ENCODE data around the gene APOL3.
"Not testable (repeated sequence)": the region's sequence is repeated elsewhere in the genome, so short reads cannot be mapped to it uniquely, and the experiment has no call there.

APOL3 gene

DNA sequence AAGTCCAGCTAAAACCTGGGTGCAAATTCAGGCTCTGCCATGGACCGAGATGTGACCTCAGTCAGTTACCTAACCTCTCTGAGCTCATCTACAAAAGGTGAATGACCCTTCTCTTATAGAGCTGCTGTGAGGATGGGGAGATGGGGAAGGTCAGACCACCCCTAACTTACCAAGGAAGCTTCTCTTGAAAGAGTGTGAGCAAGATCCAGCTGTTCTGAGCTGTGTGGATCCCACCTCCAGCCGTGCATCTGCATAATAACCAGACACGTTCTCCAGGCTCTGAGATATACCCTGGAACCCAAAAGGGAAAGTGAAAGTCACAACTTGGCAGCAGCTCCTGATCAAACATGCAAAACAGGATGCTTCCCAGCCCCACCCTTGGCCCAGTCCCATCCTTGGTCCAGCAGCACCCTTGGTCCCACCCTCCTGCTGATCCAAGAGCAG lies at the start of gene APOL3:
Gene APOL3, minus strand, starts transcription at position 257 of the 444 bp plus-strand sequence. CDS start 11,700 bp downstream, outside the sequence.
- DNase-seq = no peak

DNA sequence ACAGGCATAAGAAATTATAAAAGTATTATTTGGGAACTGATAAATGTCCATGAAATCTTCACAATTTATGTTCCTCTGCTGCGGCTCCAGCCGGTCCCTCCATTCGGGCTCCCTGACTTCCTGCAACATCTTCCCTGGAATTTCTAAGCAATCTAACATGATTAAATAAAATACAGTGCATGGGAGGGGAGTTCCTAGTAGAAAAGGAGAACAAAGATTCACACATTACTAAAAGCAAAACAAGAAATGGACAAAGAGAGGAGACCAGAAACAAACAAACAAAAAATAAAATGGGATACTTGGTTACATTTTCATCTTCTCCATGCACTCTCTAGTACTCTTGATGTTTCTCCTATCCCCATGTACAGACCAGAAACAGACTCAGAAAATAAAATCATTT lies 49.7 kb upstream of the APOL3 start:
- no peak for DNase-seq

DNA sequence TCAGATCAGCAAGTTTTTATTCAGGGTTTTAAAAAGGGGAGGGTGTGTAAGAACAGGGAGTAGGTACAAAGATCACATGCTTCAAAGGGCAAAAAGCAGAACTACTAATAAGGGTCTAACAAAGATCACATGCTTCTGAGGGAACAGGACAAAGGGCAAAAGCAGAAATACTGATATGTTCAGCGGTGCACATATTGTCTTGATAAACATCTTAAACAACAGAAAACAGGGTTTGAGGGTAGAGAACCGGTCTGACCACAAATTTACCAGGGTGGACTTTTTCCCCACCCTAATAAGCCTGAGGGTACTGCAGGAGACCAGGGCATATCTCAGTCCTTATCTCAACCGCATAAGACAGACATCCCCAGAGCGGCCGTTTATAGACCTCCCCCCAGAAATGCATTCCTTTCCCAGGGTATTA lies 48.9 kb upstream of the APOL3 start:
- not testable (repeated sequence) for DNase-seq

- DNase-seq = no peak
Observed at GRCh38 chr22:36208914-36209313, 48.4 kb upstream of the APOL3 start.

DNA sequence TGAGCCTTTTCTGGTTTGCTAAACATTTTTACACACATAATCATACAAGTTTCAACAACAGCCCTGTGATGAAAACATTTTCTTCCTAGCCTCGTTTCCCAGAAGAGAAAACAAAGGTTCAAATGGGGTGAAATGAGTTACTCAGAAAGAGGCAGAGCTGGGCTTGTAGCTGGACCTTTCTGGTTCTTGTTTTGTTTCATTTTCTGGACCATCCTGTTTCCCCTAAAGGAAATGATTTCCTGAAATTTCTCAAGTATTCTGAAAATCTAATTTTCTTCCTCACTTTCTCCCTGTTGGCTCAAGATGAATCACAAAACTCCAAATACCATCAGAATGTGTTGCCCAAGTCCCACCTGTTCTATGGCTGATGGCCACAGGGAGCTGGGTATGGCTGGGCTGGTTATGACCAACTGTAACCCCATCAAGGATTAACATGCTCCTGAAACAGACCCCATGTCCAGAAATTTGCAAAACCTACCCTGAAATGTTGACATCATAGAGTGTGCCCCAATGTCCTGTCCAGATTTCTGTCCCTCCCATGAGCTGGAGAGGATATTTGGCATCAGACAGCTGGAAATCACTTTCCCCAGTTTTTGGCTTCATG lies 47.7 kb upstream of the APOL3 start:
- no peak for DNase-seq

- no peak for DNase-seq
Observed at GRCh38 chr22:36206255-36206654, 45.7 kb upstream of the APOL3 start.

- not testable (repeated sequence) for DNase-seq
Observed at GRCh38 chr22:36205573-36205972, 45.0 kb upstream of the APOL3 start.

DNA sequence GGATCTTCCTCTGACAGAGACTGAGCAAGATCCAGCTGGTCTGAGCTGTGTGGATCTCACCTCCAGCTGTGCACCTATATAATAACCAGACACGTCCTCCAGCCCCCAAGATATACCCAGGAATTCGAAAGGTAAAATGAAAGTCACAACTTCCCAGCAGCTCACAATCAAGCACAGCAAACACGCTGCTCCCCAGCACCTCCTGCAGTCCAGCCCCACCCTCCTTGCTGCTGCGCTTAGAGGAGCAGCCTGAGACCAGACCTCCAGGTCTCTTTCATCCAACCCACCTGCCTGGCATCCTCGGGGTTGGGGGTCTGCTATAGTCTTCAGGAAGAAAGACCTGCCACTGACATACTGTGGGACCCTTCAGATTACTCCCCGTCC lies 44.1 kb upstream of the APOL3 start:
- no peak for DNase-seq

DNA sequence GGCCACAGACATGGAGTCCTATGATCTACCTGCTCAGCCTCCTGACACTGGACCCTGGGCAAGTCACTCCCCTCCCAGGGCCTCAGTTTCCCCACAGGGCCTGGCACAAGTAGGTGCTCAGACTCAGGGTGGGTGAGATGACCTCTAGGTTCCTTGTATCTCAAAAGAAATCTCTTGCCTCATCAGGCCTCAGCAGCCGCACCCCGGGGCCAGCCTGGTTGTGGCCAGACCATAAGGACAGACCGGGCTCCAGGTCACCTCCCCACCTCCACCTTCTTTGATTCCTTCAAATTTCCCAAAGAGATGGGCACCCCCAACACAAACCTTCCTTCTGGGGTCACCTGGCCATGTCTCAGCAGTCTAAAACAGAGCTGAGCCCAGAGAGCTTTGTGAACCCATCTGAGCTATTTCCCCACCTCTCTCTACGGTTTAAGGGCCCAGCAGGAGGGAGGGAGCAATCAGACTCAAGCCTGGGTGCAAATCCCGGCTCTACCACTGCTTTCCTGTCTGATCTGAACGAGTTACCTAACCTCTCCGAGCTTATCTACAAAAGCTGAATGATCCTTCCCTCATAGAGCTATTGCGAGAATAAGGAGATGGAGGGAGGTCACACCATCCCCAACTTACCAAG lies 43.6 kb upstream of the APOL3 start:
- no peak for DNase-seq

GRCh38 chr22:36203441-36203840 lies 42.9 kb upstream of the APOL3 start:
- not testable (repeated sequence) for DNase-seq

DNA sequence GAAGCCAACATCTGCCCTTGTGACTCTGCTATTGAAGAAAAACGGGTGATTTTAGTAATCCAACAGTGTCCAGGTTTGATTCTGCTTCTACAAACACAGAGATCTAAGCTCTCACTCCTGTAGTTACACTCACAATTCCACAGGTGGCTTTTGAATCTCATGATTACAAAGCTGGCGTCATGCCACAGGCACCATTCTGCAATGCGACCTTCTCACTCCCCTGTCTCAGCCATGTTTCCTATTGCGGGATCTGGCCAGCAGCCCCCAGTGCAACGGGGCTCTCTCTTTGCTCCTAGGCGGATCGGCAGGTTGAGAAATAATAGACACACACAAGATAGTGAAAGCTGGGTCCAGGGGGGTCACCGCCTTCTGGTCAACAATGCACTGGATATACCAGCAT lies 42.4 kb upstream of the APOL3 start:
- not testable (repeated sequence) for DNase-seq

GRCh38 chr22:36201630-36202319 lies 41.2 kb upstream of the APOL3 start, which contains the start of gene APOL4:
TSS of gene APOL4 (minus strand) at chr22:36201809. CDS start at chr22:36201734, 75 bp downstream.
- no peak for DNase-seq

DNA sequence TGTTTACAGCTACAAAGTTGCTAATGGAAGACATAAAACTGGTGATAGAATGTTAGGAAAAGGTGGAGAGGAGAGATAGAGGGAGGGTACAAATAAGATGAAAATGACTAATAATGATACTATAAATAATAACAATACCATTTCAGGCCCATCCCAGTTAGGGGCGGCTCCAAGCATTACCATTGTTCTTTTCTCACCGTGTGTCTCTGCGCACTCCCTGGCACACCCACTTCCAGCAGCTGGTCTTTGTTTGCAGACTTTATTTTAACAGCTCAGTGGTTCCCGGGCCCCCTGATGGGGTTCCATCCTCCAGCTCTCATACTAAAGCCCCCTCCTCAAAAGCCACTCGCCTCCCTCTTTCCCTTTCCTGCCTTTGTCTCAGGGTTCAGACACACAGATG lies 40.5 kb upstream of the APOL3 start:
- not testable (repeated sequence) for DNase-seq

DNA sequence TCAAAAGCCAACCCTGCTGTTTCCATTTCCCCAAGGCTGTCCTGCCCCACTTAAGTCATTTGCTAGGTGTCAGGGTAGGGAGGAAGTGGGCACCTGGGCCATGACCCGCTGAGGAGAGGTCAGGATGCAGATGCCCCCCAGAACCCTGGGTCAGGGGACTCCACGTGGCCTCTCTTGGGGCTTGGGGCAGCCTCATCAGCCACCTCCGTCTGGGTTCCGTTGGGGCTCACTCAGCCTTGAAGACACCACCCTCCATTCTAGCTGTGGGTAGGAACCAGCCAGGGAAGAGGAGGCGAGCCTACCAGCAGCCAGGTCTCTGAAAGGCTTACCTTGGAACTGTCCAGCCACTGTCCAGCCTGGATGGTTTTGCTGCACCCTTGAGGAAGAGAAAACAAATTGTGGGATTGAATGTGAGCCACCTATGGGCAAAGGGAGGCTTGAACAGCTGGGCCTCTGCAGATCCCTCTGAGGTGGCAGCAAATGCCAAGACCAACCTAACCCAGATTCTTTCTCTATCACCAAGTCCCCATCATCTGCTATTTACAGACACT lies 38.5 kb upstream of the APOL3 start:
- no peak for DNase-seq

DNA sequence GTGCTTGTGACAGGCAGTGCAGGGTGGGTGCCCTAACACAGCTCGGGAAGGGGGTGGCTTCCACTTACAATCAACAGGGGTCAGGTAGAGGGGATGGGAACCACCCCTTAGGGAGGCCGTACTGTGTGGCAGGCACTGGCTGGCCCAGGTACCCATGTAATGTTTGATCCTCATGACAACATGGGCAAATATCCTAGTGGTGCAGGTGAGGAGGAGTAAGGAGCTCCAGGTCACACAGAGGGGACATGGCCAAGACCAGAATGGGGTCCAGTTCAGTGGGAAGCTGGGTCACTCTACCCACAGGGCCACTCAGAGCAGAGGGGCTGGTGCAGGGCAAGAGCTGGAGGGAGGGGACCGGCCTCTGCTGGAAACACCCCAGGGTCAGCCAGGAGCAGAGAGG lies 38.0 kb upstream of the APOL3 start:
- DNase-seq = no peak

DNA sequence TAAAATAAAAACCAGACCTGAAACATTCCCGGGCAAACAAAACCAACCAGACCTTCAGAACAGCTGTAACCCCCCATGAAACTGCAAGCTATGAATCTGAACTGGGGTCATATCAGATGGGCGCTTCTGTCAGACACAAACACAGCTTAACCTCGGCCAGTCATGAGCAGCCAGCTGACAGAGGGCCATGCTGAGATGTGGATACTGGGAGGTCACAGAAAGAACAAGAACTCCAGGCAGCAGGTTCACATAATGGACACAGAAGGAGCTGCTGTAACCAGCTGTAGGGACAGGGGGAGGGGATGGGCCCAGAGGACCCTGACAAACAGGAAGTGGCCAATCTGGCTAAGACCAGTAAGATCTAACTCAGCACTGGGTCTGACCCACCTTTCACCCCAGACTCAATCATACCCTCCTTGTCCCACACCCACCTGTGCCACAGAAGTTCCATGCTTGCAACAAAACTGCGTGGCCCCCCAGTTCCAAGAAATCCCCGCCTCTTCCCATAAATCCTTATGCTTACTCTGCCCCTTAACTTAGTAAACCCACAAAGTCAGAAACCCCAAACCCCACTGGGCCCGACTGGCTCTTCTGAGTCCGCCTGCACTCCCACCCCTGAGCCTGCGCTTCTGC lies 37.1 kb upstream of the APOL3 start:
- DNase-seq = no peak

GRCh38 chr22:36197065-36197440 lies 36.5 kb upstream of the APOL3 start:
- DNase-seq = no peak

- no peak for DNase-seq
Observed at GRCh38 chr22:36196254-36197064, 35.9 kb upstream of the APOL3 start.

DNA sequence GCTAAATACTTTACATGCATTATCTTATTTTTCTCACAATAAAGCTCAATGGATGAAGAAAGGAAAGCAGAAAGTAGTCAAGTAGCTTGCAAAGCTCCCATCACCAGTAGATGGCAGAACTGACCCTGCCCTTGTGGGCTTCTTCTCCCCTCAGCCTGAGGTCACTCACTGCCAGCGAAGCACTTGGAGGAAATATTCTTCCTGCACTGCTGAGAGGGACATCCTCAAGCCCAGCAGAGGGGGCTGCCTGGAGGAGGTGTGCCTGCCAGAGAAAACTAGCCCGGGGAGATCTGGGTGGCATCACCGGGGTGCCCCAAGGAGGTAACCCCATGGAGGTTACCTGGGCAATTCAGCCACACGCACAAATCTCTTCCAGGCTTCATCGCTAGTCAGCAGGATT lies 34.4 kb upstream of the APOL3 start:
- no peak for DNase-seq

- no peak for DNase-seq
Observed at GRCh38 chr22:36194385-36194784, 33.8 kb upstream of the APOL3 start.

DNA sequence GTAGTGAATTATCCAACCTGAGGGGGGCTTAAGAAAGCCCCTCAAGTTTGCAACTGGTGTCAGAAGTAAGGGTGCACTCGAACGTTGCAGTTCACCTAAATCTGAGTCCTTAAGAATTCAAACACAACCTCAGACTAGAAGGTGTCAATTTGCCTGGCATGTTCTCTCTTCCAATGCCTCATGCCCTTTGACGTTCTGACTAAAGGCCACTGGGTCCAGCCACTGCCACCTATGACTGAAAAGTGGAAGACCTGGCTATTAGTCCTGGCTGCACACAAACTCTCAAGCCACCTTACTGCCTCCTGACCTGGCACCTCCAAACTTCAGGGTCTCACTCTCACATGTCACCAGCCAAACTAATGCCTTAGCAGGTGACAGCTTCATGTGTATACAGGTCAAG lies 33.0 kb upstream of the APOL3 start:
- no peak for DNase-seq

- DNase-seq = no peak
Observed at GRCh38 chr22:36193171-36193570, 32.6 kb upstream of the APOL3 start.

Data from cortex of kidney (tissue), 1 donor.